Keratinocyte (primary cell): ENCODE measurements around the gene NME9. TPM values are rescaled to one million over a fixed set of nuclear protein-coding genes. Genes with fewer than 3 reads are reported as not detected.

ENCODE experiments used
- DNase-seq: peaks from one replicate; pipeline ENCODE4 v3.0.0-alpha.2; 2011; ENCODE audit warnings: low read depth, missing footprints, low spot score
- FAIRE-seq: peaks from 2 replicates; lab custom pipeline; 2011; peaks lifted over from hg19 to GRCh38; lab: Jason Lieb, UNC
- H2AFZ ChIP-seq: 2 replicates; pipeline ENCODE4 v1.6.0; 2012; ENCODE audit warnings: low read length, control low read depth, inconsistent platforms; ENCODE audit not compliant: control insufficient read depth
- H3K27ac ChIP-seq: 2 replicates; pipeline ENCODE4 v1.5.1; 2011; ENCODE audit warnings: low read length; ENCODE audit not compliant: control insufficient read depth, insufficient read depth
- H3K27me3 ChIP-seq: 3 replicates; pipeline ENCODE4 v1.6.0; 2011; ENCODE audit warnings: low read length; ENCODE audit not compliant: control insufficient read depth, insufficient read depth; ENCODE audit errors: extremely low read depth
- H3K36me3 ChIP-seq, 2 experiments: 2 replicates in 1 of 2; 3 replicates in 1 of 2; pipeline ENCODE4 v1.5.1; 2011; ENCODE audit warnings: low read length in 2 of 2, mild to moderate bottlenecking in 1 of 2; ENCODE audit not compliant: control insufficient read depth in 2 of 2, insufficient read depth in 2 of 2; ENCODE audit errors: extremely low read depth in 1 of 2
- H3K4me1 ChIP-seq: 3 replicates; pipeline ENCODE4 v1.5.1; 2011; ENCODE audit warnings: low read length; ENCODE audit not compliant: control insufficient read depth, insufficient read depth; ENCODE audit errors: extremely low read depth
- H3K4me2 ChIP-seq: 3 replicates; pipeline ENCODE4 v1.6.0; 2011; ENCODE audit warnings: low read depth, low read length; ENCODE audit not compliant: control insufficient read depth, insufficient read depth; ENCODE audit errors: extremely low read depth
- H3K4me3 ChIP-seq, 3 experiments: fragments of 200-600 bp in 1 of 3; sonication (generic) in 1 of 3; 2 replicates in 2 of 3; 3 replicates in 1 of 3; pipeline ENCODE4 v1.5.1; 2011 to 2016; ENCODE audit warnings: low read length in 3 of 3, mild to moderate bottlenecking in 3 of 3, control low read depth in 2 of 3, inconsistent platforms in 1 of 3, low read depth in 1 of 3, mixed read lengths in 1 of 3, mixed run types in 1 of 3, moderate library complexity in 1 of 3; ENCODE audit not compliant: control insufficient read depth in 2 of 3, insufficient read depth in 2 of 3; ENCODE audit errors: extremely low read depth in 1 of 3
- H3K79me2 ChIP-seq: 2 replicates; pipeline ENCODE4 v1.6.0; 2012; ENCODE audit warnings: low read length; ENCODE audit not compliant: control insufficient read depth, insufficient read depth
- H3K9ac ChIP-seq: 3 replicates; pipeline ENCODE4 v1.6.0; 2011; ENCODE audit warnings: low read length; ENCODE audit not compliant: control insufficient read depth, insufficient read depth; ENCODE audit errors: extremely low read depth
- H3K9me1 ChIP-seq: 3 replicates; pipeline ENCODE4 v1.6.0; 2011; ENCODE audit warnings: low read length; ENCODE audit not compliant: control insufficient read depth, insufficient read depth; ENCODE audit errors: extremely low read depth
- H3K9me3 ChIP-seq: 2 replicates; pipeline ENCODE4 v1.5.1; 2012; ENCODE audit warnings: low read depth, low read length; ENCODE audit not compliant: control insufficient read depth
- H4K20me1 ChIP-seq: 3 replicates; pipeline ENCODE4 v1.6.0; 2011; ENCODE audit warnings: low read length; ENCODE audit not compliant: control insufficient read depth, insufficient read depth; ENCODE audit errors: extremely low read depth
- EZH2 ChIP-seq: IDR thresholded peaks from one replicate; pipeline ENCODE4 v1.6.1; 2012; ENCODE audit warnings: inconsistent platforms, mild to moderate bottlenecking, low read length, moderate library complexity
- dilution Hi-C: fragments of 300-500 bp; cut with MboI; formaldehyde crosslinking; loops from one replicate; pipeline ENCODE4 v1.7.0; 2020; ENCODE audit warnings: low sequenced_read_pairs; ENCODE audit not compliant: extremely low pct_ligation_motif_present
- polyA plus RNA-seq, 5 experiments: library from polyadenylated mRNA; depleted of rRNA in 3 of 5; stranded (reverse) in 3 of 5; stranded (forward) in 1 of 5; unstranded in 1 of 5; fragments of >200 nt; gene quantifications; 1 replicate in 1 of 5; 2 replicates in 3 of 5; 3 replicates in 1 of 5; pipeline versions ENCODE4 v1.2.1 to v1.2.3, GENCODE V29; 2011 to 2012; ENCODE audit warnings: missing spikeins in 2 of 5, low read depth in 1 of 5, low replicate concordance in 1 of 5
- TF ChIP-seq, protein P1 (sequence below), 3 experiments: IDR thresholded peaks in 1 of 3; conservative IDR thresholded peaks in 1 of 3; optimal IDR thresholded peaks in 1 of 3; 2 replicates in 2 of 3; 3 replicates in 1 of 3; pipeline versions ENCODE3 to v1.5.1; 2011; ENCODE audit warnings: low read length in 3 of 3, mild to moderate bottlenecking in 3 of 3, moderate library complexity in 2 of 3, control low read depth in 1 of 3, inconsistent platforms in 1 of 3; ENCODE audit not compliant: insufficient read depth in 2 of 3; ENCODE audit errors: extremely low read depth in 1 of 3

The NME9 gene
- polyA plus RNA-seq, 1 donor (not counting 4 experiments of a cell fraction or from before 2014, with no cell fraction given): 0.05 TPM

GRCh38 chr3:138326866-138327595 is 2.6 kb downstream of the NME9 start:
- dilution Hi-C loops: no loop called here

GRCh38 chr3:138325990-138326389 is 3.7 kb downstream of the NME9 start:
- no peaks in the 10 kb centered on the region for H3K36me3 ChIP-seq
- no peak for DNase-seq
- no peak overlapping the region for H2AFZ ChIP-seq
- peak overlapping the region; percentile 42 for H3K4me2 ChIP-seq
- H3K4me3 ChIP-seq: peak overlapping the region in 1 of 3 experiments; percentile 3
- H3K79me2 ChIP-seq: no peaks in the 10 kb centered on the region
- peak; percentile 93 for FAIRE-seq
- H3K27ac ChIP-seq: peak overlapping the region; percentile 17
- no peaks in the 10 kb centered on the region for H4K20me1 ChIP-seq
- no peak overlapping the region for H3K9ac ChIP-seq
- peaks cover 50% of the 10 kb centered on the region for H3K4me1 ChIP-seq
- no peaks in the 10 kb centered on the region for H3K9me1 ChIP-seq
- dilution Hi-C loops: no loop called here
- H3K27me3 ChIP-seq: no peaks in the 10 kb centered on the region
- no peaks in the 10 kb centered on the region for H3K9me3 ChIP-seq
- TF ChIP-seq EZH2: no peak
- TF ChIP-seq, protein P1, sequence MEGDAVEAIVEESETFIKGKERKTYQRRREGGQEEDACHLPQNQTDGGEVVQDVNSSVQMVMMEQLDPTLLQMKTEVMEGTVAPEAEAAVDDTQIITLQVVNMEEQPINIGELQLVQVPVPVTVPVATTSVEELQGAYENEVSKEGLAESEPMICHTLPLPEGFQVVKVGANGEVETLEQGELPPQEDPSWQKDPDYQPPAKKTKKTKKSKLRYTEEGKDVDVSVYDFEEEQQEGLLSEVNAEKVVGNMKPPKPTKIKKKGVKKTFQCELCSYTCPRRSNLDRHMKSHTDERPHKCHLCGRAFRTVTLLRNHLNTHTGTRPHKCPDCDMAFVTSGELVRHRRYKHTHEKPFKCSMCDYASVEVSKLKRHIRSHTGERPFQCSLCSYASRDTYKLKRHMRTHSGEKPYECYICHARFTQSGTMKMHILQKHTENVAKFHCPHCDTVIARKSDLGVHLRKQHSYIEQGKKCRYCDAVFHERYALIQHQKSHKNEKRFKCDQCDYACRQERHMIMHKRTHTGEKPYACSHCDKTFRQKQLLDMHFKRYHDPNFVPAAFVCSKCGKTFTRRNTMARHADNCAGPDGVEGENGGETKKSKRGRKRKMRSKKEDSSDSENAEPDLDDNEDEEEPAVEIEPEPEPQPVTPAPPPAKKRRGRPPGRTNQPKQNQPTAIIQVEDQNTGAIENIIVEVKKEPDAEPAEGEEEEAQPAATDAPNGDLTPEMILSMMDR (optimal IDR thresholded peaks at IDR 0.05 in 1 of 3, IDR thresholded peaks at IDR 0.05 in 1 of 3, conservative IDR thresholded peaks at IDR 0.05 in 1 of 3; ENCODE audit: extremely low read depth in 1 of 3, insufficient read depth in 2 of 3, low read length in 3 of 3): no peak

More at GRCh38 chr3:138326866-138327595, 2.6 kb downstream of the NME9 start:
- H3K4me3 ChIP-seq: no peak overlapping the region
- no peaks in the 10 kb centered on the region for H3K9me1 ChIP-seq
- DNase-seq (no peak), FAIRE-seq (peak; percentile 5)
- peaks cover 50% of the 10 kb centered on the region for H3K4me1 ChIP-seq
- no peaks in the 10 kb centered on the region for H3K36me3 ChIP-seq
- H3K4me2 ChIP-seq: no peak overlapping the region
- no peaks in the 10 kb centered on the region for H3K9me3 ChIP-seq
- peak overlapping the region; percentile 56 for H3K27ac ChIP-seq
- H3K27me3 ChIP-seq: no peaks in the 10 kb centered on the region
- no peaks in the 10 kb centered on the region for H4K20me1 ChIP-seq
- no peaks in the 10 kb centered on the region for H3K79me2 ChIP-seq
- TF ChIP-seq, protein P1 (optimal IDR thresholded peaks at IDR 0.05 in 1 of 3, IDR thresholded peaks at IDR 0.05 in 1 of 3, conservative IDR thresholded peaks at IDR 0.05 in 1 of 3; ENCODE audit: extremely low read depth in 1 of 3, insufficient read depth in 2 of 3, low read length in 3 of 3): no peak
- no peak for TF ChIP-seq EZH2
- peak overlapping the region; percentile 4 for H2AFZ ChIP-seq
- H3K9ac ChIP-seq: peak overlapping the region; percentile 9
